Endodermal cell (in vitro differentiated cells): ENCODE results near the gene SPOCK1. TPM values are rescaled to one million over a fixed set of nuclear protein-coding genes. Genes with fewer than 3 reads are reported as not detected.

ENCODE experiments used
- DNase-seq: peaks from one replicate; pipeline ENCODE4 v3.0.0-alpha.2; 2017
- H3K27ac ChIP-seq: 2 replicates; pipeline ENCODE4 v1.5.1; 2013; ENCODE audit warnings: mild to moderate bottlenecking, low read depth, low read length, moderate library complexity
- H3K27me3 ChIP-seq: 2 replicates; pipeline ENCODE4 v1.6.1; 2013; ENCODE audit warnings: mild to moderate bottlenecking, low read length, moderate library complexity; ENCODE audit not compliant: insufficient read depth, control insufficient read depth, poor library complexity, severe bottlenecking
- H3K36me3 ChIP-seq: 2 replicates; pipeline ENCODE4 v1.7.0; 2013; ENCODE audit warnings: mild to moderate bottlenecking, low read length, moderate library complexity; ENCODE audit not compliant: control insufficient read depth, insufficient read depth
- H3K4me1 ChIP-seq: one replicate; pipeline ENCODE4 v1.7.0; 2013; ENCODE audit warnings: low read length; ENCODE audit not compliant: control insufficient read depth, insufficient read depth
- H3K4me3 ChIP-seq: 2 replicates; pipeline ENCODE4 v1.5.1; 2013; ENCODE audit warnings: mild to moderate bottlenecking, low read length, moderate library complexity
- H3K9ac ChIP-seq: 2 replicates; pipeline ENCODE4 v1.6.1; 2013; ENCODE audit warnings: mild to moderate bottlenecking, low read length, moderate library complexity; ENCODE audit not compliant: poor library complexity, severe bottlenecking; ENCODE audit errors: extremely low read depth
- H3K9me3 ChIP-seq: 2 replicates; pipeline ENCODE4 v1.6.1; 2013; ENCODE audit warnings: mild to moderate bottlenecking, low read length, moderate library complexity; ENCODE audit not compliant: control insufficient read depth
- H3K27ac Mint-ChIP-seq: 2 replicates; pipeline ENCODE4 v1.8.0; 2020; ENCODE audit warnings: mixed read lengths
- H3K27me3 Mint-ChIP-seq: 2 replicates; pipeline ENCODE4 v1.8.0; 2021; ENCODE audit warnings: mild to moderate bottlenecking, mixed read lengths; ENCODE audit not compliant: insufficient read depth
- H3K36me3 Mint-ChIP-seq: 2 replicates; pipeline ENCODE4 v1.8.0; 2020; ENCODE audit warnings: low read depth, mixed read lengths
- H3K4me1 Mint-ChIP-seq: 2 replicates; pipeline ENCODE4 v1.8.0; 2020; ENCODE audit warnings: mixed read lengths
- H3K4me3 Mint-ChIP-seq: 2 replicates; pipeline ENCODE4 v1.8.0; 2020; ENCODE audit warnings: mild to moderate bottlenecking, moderate library complexity, mixed read lengths
- H3K9me3 Mint-ChIP-seq: 2 replicates; pipeline ENCODE4 v1.8.0; 2020; ENCODE audit warnings: mild to moderate bottlenecking, mixed read lengths
- CTCF ChIP-seq: fragments of 200-600 bp; sonication (generic); conservative IDR thresholded peaks from 2 replicates; pipeline ENCODE4 v1.5.0; 2021; ENCODE audit warnings: antibody characterized with exemption, mild to moderate bottlenecking
- WGBS, 2 experiments: methylation state at CpG; one replicate each; pipeline versions ENCODE4 v1.1.5 to v1.1.7; 2013; ENCODE audit warnings: missing lambda C conversion rate in 2 of 2, mixed read lengths in 1 of 2; ENCODE audit not compliant: insufficient coverage in 1 of 2, insufficient read length in 1 of 2; 5-methylcytosine and 5-hydroxymethylcytosine counted together
- total RNA-seq, 2 donors: library from RNA; stranded (reverse); fragmentation: NEBNext Ultra II Directional in 1 of 2; extraction: Animal tissue kit (Norgen Biotek cat#: 25700) in 1 of 2; gene quantifications; 2 replicates in 1 of 2; 3 replicates in 1 of 2; pipeline ENCODE4 v1.2.1, GENCODE V29; 2021

SPOCK1 gene
- total RNA-seq, 2 donors from 2014 or later, result 25.8 to 39.8 TPM

- Histone ChIP-seq H3K4me1 (peaks cover 3% of the 10 kb centered on the region), H3K4me3 (no peak overlapping the region), H3K27ac (no peak overlapping the region), H3K36me3 (no peaks in the 10 kb centered on the region), H3K9me3 (no peaks in the 10 kb centered on the region), H3K9ac (no peak overlapping the region), H3K27me3 (no peaks in the 10 kb centered on the region)
- TF ChIP-seq CTCF, result no peak
- Mint-ChIP-seq H3K4me3 (no peak overlapping the region), H3K4me1 (peaks cover 20% of the 10 kb centered on the region), H3K27ac (no peak overlapping the region), H3K36me3 (no peaks in the 10 kb centered on the region), H3K27me3 (no peaks in the 10 kb centered on the region), H3K9me3 (no peaks in the 10 kb centered on the region)
- no peak for DNase-seq
- 87 to 100% methylated on average over 1 to 6 of the region's 6 CpGs for WGBS, 2 experiments
Observed at GRCh38 chr5:136998854-136999357, 500.2 kb downstream of the SPOCK1 start.

- Mint-ChIP-seq H3K4me3 (no peak overlapping the region), H3K27me3 (no peaks in the 10 kb centered on the region), H3K36me3 (no peaks in the 10 kb centered on the region), H3K9me3 (no peaks in the 10 kb centered on the region), H3K27ac (no peak overlapping the region), H3K4me1 (peaks cover 18% of the 10 kb centered on the region)
- H3K4me1 ChIP-seq, result no peaks in the 10 kb centered on the region
- H3K27ac ChIP-seq, result no peak overlapping the region
- H3K9ac ChIP-seq, result no peak overlapping the region
- 94% methylated on average over 3 to 4 of the region's 5 CpGs for WGBS, 2 experiments
- H3K9me3 ChIP-seq, result no peaks in the 10 kb centered on the region
- H3K4me3 ChIP-seq, result no peak overlapping the region
- no peak for DNase-seq
- H3K36me3 ChIP-seq, result no peaks in the 10 kb centered on the region
- TF ChIP-seq CTCF, result no peak
- no peaks in the 10 kb centered on the region for H3K27me3 ChIP-seq
Observed at GRCh38 chr5:136994154-136994553, 505.0 kb downstream of the SPOCK1 start.

DNA sequence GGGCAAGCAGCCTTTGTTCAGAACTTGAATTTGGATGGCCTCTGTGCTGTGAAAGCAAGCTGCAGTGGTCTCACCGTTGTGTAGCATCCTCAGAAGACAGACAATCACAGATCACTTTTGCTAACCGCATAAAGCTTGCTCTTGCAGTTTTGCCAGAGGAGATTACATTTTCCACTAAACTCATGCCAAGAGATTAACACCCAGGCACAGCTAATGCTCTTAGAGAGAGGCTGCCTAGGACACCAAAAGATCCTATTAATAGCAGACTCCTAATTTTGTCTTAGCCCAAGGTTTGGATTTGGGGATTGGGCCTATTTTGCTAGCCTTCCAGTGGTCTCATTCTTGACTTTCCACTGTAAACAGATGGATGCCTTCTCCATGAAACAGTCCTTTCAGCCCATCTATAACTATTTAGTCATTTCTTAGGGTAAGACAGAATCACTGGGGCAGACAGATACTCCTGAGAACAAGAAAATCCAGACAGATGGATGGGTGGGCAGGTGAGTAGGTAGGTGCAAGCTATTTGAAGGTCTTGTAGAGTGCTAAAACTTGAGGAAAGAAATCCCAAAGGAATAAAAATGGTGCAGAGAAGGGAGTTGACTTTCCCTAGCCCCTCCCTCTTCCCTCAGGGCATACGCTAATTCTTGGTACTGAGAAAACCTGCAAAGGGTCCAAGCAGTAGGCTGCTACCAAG lies 506.2 kb downstream of the SPOCK1 start:
- Histone ChIP-seq H3K9ac (no peak overlapping the region), H3K4me1 (no peaks in the 10 kb centered on the region), H3K27ac (no peak overlapping the region), H3K9me3 (no peaks in the 10 kb centered on the region), H3K36me3 (no peaks in the 10 kb centered on the region), H3K4me3 (no peak overlapping the region), H3K27me3 (no peaks in the 10 kb centered on the region)
- WGBS, 2 experiments, result 83 to 90% methylated on average over 1 to 3 of the region's 3 CpGs
- Mint-ChIP-seq H3K4me3 (no peak overlapping the region), H3K27me3 (no peaks in the 10 kb centered on the region), H3K4me1 (peaks cover 10% of the 10 kb centered on the region), H3K36me3 (no peaks in the 10 kb centered on the region), H3K9me3 (no peaks in the 10 kb centered on the region), H3K27ac (no peak overlapping the region)
- no peak for DNase-seq
- TF ChIP-seq CTCF, result no peak
